WTC11 (cell line): Measurements from ENCODE around the gene NGRN. TPM values are rescaled to one million over a fixed set of nuclear protein-coding genes. Genes with fewer than 3 reads are reported as not detected.

Source experiments
- ATAC-seq: fragments of 200-7000 bp; cut with Tn5 transposase; 2 replicates; pipeline ENCODE4 v1.10.0; 2021; ENCODE audit warnings: mild to moderate bottlenecking, moderate library complexity
- CTCF ChIA-PET: fragments of 300-600 bp; sonication (Branson Sonifier 250); formaldehyde crosslinking; loops from one replicate; lab custom pipeline; 2021; ENCODE audit warnings: antibody characterized with exemption; lab: Charles Lee
- POLR2A ChIA-PET: fragments of 350-600 bp; sonication (Branson Sonifier 250); formaldehyde crosslinking; loops from one replicate; lab custom pipeline; 2021; ENCODE audit warnings: antibody characterized with exemption; lab: Charles Lee
- DNase-seq: peaks from one replicate; pipeline ENCODE4 v3.0.0; 2021; ENCODE audit warnings: low spot score
- H3K27ac Mint-ChIP-seq: 2 replicates; pipeline ENCODE4 v1.8.0; 2021; ENCODE audit warnings: mixed read lengths
- H3K27me3 Mint-ChIP-seq: 2 replicates; pipeline ENCODE4 v1.8.0; 2021; ENCODE audit warnings: low read depth, mild to moderate bottlenecking, moderate library complexity, mixed read lengths
- H3K36me3 Mint-ChIP-seq: 2 replicates; pipeline ENCODE4 v1.8.0; 2021; ENCODE audit warnings: mixed read lengths
- H3K4me1 Mint-ChIP-seq: 2 replicates; pipeline ENCODE4 v1.8.0; 2022; ENCODE audit warnings: mixed read lengths
- H3K4me3 Mint-ChIP-seq: 2 replicates; pipeline ENCODE4 v1.8.0; 2021; ENCODE audit warnings: mild to moderate bottlenecking, moderate library complexity, mixed read lengths
- H3K9me3 Mint-ChIP-seq: 2 replicates; pipeline ENCODE4 v1.8.0; 2021; ENCODE audit warnings: mixed read lengths
- CREM ChIP-seq: sonication (generic); formaldehyde crosslinking; IDR thresholded peaks from 2 replicates; pipeline ENCODE4 v1.8.1; 2022; ENCODE audit warnings: mild to moderate bottlenecking, missing genetic modification reagents, moderate library complexity
- ESRRA ChIP-seq: sonication (generic); formaldehyde crosslinking; IDR thresholded peaks from 2 replicates; pipeline ENCODE4 v1.8.1; 2022; ENCODE audit warnings: mild to moderate bottlenecking, missing genetic modification reagents, borderline replicate concordance
- FOXJ3 ChIP-seq: sonication (generic); formaldehyde crosslinking; IDR thresholded peaks from 2 replicates; pipeline ENCODE4 v1.9.0; 2021; ENCODE audit warnings: missing genetic modification reagents, mild to moderate bottlenecking, borderline replicate concordance
- FOXK1 ChIP-seq: sonication (generic); formaldehyde crosslinking; IDR thresholded peaks from 2 replicates; pipeline ENCODE4 v1.8.0; 2022; ENCODE audit warnings: mild to moderate bottlenecking, moderate library complexity, missing genetic modification reagents
- GTF2I ChIP-seq: fragments of 250-450 bp; sonication (Bioruptor Pico); conservative IDR thresholded peaks from 2 replicates; pipeline ENCODE4 v1.4.0; 2021; ENCODE audit warnings: mild to moderate bottlenecking
- HMGA2 ChIP-seq: fragments of 250-450 bp; sonication (Bioruptor Pico); IDR thresholded peaks from 2 replicates; pipeline ENCODE4 v1.4.0; 2021; ENCODE audit warnings: mild to moderate bottlenecking, moderate library complexity
- MYBL2 ChIP-seq: sonication (generic); formaldehyde crosslinking; IDR thresholded peaks from 2 replicates; pipeline ENCODE4 v1.8.1; 2023; ENCODE audit warnings: mild to moderate bottlenecking, moderate library complexity, missing genetic modification reagents
- NFATC4 ChIP-seq: fragments of 250-450 bp; sonication (Bioruptor Pico); IDR thresholded peaks from 2 replicates; pipeline ENCODE4 v1.9.0; 2021; ENCODE audit warnings: mild to moderate bottlenecking
- NR3C1 ChIP-seq: sonication (generic); formaldehyde crosslinking; conservative IDR thresholded peaks from 2 replicates; pipeline ENCODE4 v1.8.1; 2023; ENCODE audit warnings: low read depth, mild to moderate bottlenecking, missing genetic modification reagents
- SMAD4 ChIP-seq: sonication (generic); formaldehyde crosslinking; IDR thresholded peaks from 2 replicates; pipeline ENCODE4 v1.8.0; 2022; ENCODE audit warnings: mild to moderate bottlenecking, missing genetic modification reagents
- SOX15 ChIP-seq: fragments of 250-450 bp; sonication (Bioruptor Pico); IDR thresholded peaks from 2 replicates; pipeline ENCODE4 v1.9.0; 2021; ENCODE audit warnings: mild to moderate bottlenecking
- TCF7 ChIP-seq: sonication (generic); formaldehyde crosslinking; IDR thresholded peaks from 2 replicates; pipeline ENCODE4 v1.8.0; 2022; ENCODE audit warnings: mild to moderate bottlenecking, low read depth, missing genetic modification reagents, moderate library complexity
- TP53 ChIP-seq: sonication (generic); formaldehyde crosslinking; IDR thresholded peaks from 2 replicates; pipeline ENCODE4 v1.8.1; 2023; ENCODE audit warnings: mild to moderate bottlenecking, missing genetic modification reagents
- total RNA-seq: library from RNA; stranded (reverse); gene quantifications from 3 replicates; pipeline ENCODE4 v1.2.3, GENCODE V29; 2021
- TF ChIP-seq, protein P1 (sequence below): sonication (generic); formaldehyde crosslinking; IDR thresholded peaks from 2 replicates; pipeline ENCODE4 v1.8.1; 2023; ENCODE audit warnings: mild to moderate bottlenecking, missing genetic modification reagents, moderate library complexity
- TF ChIP-seq, protein P2 (sequence below): fragments of 250-450 bp; sonication (Bioruptor Pico); IDR thresholded peaks from 2 replicates; pipeline ENCODE4 v1.9.0; 2021; ENCODE audit warnings: mild to moderate bottlenecking
- TF ChIP-seq, protein P3 (sequence below): sonication (generic); formaldehyde crosslinking; IDR thresholded peaks from 2 replicates; pipeline ENCODE4 v1.8.0; 2022; ENCODE audit warnings: mild to moderate bottlenecking, missing genetic modification reagents
- TF ChIP-seq, protein P4 (sequence below): fragments of 250-450 bp; sonication (Bioruptor Pico); IDR thresholded peaks from 2 replicates; pipeline ENCODE4 v1.9.0; 2021; ENCODE audit warnings: moderate library complexity, mild to moderate bottlenecking, inconsistent platforms, borderline replicate concordance
- TF ChIP-seq, protein P5 (sequence below): sonication (generic); formaldehyde crosslinking; IDR thresholded peaks from 2 replicates; pipeline ENCODE4 v1.8.0; 2023; ENCODE audit warnings: missing genetic modification reagents, mild to moderate bottlenecking, borderline replicate concordance
- TF ChIP-seq, protein P6 (sequence below): sonication (generic); formaldehyde crosslinking; IDR thresholded peaks from 2 replicates; pipeline ENCODE4 v1.8.1; 2022; ENCODE audit warnings: mild to moderate bottlenecking, moderate library complexity, missing genetic modification reagents
- TF ChIP-seq, protein P7 (sequence below): sonication (generic); formaldehyde crosslinking; IDR thresholded peaks from 2 replicates; pipeline ENCODE4 v1.8.1; 2023; ENCODE audit warnings: mild to moderate bottlenecking, missing genetic modification reagents, moderate library complexity
- TF ChIP-seq, protein P8 (sequence below): sonication (generic); formaldehyde crosslinking; IDR thresholded peaks from 2 replicates; pipeline ENCODE4 v1.8.0; 2022; ENCODE audit warnings: mild to moderate bottlenecking, missing genetic modification reagents

Gene NGRN
- total RNA-seq, 1 experiment from 2014 or later = 77.8 TPM

DNA sequence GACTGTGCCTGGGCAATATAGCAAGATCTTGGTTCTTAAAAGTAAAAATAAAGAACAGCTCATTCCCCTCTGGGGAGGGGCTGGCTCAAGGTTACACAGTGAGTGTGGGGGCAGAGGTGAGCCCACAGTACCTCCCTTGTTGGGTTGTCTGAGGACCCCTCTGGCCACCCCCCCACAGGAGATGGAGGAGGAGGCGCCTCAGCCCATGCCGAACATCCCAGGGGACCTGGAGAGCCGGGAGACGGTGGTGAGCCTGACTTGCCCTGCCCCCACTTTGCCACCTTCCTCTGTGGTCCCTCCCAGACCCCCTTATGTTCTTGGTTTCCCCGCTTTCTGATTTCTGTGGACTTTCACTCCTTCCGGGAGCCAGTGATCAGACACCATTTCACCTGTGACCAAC lies 28.7 kb downstream of the NGRN start:
- no peak for ATAC-seq
- Mint-ChIP-seq H3K27me3 (no peaks in the 10 kb centered on the region), H3K9me3 (no peaks in the 10 kb centered on the region)
- POLR2A ChIA-PET = interaction anchor here (1.2 kb wide), 1 partner anchor 94 kb away, joined by 4 read pairs; the partner anchor contains the start of gene IQGAP1
- TF ChIP-seq, protein P1, sequence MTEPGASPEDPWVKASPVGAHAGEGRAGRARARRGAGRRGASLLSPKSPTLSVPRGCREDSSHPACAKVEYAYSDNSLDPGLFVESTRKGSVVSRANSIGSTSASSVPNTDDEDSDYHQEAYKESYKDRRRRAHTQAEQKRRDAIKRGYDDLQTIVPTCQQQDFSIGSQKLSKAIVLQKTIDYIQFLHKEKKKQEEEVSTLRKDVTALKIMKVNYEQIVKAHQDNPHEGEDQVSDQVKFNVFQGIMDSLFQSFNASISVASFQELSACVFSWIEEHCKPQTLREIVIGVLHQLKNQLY = no peak
- TF ChIP-seq, protein P2, sequence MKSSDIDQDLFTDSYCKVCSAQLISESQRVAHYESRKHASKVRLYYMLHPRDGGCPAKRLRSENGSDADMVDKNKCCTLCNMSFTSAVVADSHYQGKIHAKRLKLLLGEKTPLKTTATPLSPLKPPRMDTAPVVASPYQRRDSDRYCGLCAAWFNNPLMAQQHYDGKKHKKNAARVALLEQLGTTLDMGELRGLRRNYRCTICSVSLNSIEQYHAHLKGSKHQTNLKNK (CRISPR knock-in tag) = no peak
- TF ChIP-seq TP53 (CRISPR knock-in tag) = no peak
- no peak for TF ChIP-seq GTF2I (CRISPR knock-in tag)
- TF ChIP-seq, protein P3, sequence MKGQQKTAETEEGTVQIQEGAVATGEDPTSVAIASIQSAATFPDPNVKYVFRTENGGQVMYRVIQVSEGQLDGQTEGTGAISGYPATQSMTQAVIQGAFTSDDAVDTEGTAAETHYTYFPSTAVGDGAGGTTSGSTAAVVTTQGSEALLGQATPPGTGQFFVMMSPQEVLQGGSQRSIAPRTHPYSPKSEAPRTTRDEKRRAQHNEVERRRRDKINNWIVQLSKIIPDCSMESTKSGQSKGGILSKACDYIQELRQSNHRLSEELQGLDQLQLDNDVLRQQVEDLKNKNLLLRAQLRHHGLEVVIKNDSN (CRISPR knock-in tag) = no peak
- no peak for TF ChIP-seq HMGA2 (CRISPR knock-in tag)
- TF ChIP-seq NFATC4 = no peak
- TF ChIP-seq FOXK1 (CRISPR knock-in tag) = no peak
- TF ChIP-seq FOXJ3 (CRISPR knock-in tag) = no peak
- TF ChIP-seq, protein P4, sequence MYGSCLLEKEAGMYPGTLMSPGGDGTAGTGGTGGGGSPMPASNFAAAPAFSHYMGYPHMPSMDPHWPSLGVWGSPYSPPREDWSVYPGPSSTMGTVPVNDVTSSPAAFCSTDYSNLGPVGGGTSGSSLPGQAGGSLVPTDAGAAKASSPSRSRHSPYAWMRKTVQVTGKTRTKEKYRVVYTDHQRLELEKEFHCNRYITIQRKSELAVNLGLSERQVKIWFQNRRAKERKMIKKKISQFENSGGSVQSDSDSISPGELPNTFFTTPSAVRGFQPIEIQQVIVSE (CRISPR knock-in tag) = no peak
- TF ChIP-seq ESRRA (CRISPR knock-in tag) = no peak
- no peak for TF ChIP-seq TCF7
- no peak for TF ChIP-seq MYBL2 (CRISPR knock-in tag)
- TF ChIP-seq SMAD4 (CRISPR knock-in tag) = no peak
- TF ChIP-seq, protein P5, sequence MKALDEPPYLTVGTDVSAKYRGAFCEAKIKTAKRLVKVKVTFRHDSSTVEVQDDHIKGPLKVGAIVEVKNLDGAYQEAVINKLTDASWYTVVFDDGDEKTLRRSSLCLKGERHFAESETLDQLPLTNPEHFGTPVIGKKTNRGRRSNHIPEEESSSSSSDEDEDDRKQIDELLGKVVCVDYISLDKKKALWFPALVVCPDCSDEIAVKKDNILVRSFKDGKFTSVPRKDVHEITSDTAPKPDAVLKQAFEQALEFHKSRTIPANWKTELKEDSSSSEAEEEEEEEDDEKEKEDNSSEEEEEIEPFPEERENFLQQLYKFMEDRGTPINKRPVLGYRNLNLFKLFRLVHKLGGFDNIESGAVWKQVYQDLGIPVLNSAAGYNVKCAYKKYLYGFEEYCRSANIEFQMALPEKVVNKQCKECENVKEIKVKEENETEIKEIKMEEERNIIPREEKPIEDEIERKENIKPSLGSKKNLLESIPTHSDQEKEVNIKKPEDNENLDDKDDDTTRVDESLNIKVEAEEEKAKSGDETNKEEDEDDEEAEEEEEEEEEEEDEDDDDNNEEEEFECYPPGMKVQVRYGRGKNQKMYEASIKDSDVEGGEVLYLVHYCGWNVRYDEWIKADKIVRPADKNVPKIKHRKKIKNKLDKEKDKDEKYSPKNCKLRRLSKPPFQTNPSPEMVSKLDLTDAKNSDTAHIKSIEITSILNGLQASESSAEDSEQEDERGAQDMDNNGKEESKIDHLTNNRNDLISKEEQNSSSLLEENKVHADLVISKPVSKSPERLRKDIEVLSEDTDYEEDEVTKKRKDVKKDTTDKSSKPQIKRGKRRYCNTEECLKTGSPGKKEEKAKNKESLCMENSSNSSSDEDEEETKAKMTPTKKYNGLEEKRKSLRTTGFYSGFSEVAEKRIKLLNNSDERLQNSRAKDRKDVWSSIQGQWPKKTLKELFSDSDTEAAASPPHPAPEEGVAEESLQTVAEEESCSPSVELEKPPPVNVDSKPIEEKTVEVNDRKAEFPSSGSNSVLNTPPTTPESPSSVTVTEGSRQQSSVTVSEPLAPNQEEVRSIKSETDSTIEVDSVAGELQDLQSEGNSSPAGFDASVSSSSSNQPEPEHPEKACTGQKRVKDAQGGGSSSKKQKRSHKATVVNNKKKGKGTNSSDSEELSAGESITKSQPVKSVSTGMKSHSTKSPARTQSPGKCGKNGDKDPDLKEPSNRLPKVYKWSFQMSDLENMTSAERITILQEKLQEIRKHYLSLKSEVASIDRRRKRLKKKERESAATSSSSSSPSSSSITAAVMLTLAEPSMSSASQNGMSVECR = no peak
- TF ChIP-seq, protein P6, sequence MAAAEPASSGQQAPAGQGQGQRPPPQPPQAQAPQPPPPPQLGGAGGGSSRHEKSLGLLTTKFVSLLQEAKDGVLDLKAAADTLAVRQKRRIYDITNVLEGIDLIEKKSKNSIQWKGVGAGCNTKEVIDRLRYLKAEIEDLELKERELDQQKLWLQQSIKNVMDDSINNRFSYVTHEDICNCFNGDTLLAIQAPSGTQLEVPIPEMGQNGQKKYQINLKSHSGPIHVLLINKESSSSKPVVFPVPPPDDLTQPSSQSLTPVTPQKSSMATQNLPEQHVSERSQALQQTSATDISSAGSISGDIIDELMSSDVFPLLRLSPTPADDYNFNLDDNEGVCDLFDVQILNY (CRISPR knock-in tag) = no peak
- TF ChIP-seq NR3C1 (CRISPR knock-in tag) = no peak
- TF ChIP-seq, all 79 proteins: peak for 0
- CTCF ChIA-PET = interaction anchor here (0.6 to 6.7 kb wide), 42 partner anchors 8 to 609 kb away, joined by 3 to 68 read pairs (median 6); partner anchors contain the start of genes CIB1, GDPGP1, IDH2 and IQGAP1
- Mint-ChIP-seq H3K4me3 (0 out of 2 replicates have a peak overlapping the region, but pooled peaks have one; percentile 11), H3K4me1 (peaks cover 24% of the 10 kb centered on the region), H3K27ac (peak overlapping the region; percentile 82), H3K36me3 (no peaks in the 10 kb centered on the region)
- DNase-seq = no peak

DNA sequence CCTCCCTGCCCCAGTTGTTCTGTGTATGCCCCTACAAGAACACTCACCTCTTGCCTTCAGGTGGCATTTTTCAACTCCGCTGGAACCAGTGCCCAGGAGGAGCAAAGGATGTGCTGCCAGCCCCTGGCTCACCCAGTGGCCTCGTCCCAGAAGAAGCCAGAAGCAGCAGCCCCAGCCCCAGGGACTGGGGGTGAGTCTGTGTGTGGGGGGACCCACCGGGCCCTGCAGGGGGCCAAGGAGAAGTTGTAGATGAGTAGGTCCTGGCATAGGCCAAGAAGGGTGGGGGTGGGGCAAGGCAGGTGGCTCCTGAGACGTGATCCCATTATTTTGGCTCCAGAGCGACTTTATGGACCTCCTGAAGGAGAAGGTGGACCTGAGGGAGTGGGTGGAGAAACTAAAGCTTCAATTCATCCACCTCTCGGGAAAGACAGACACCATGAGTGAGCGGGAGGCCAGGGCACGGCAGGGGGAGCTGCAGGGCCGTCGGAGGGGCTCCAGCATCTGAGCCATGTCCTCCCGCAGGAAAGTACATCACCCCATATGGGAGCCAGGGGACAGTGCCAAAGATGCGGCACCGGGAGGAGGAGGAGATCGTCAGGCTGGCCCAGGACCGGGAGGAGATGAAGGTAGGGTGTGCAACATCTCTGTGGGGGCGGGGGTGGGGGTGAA lies 29.3 kb downstream of the NGRN start:
- ChIA-PET CTCF (interaction anchor here (0.6 to 6.7 kb wide), 4 partner anchors 21 to 534 kb away, joined by 4 to 68 read pairs (median 6); no protein-coding TSS in a partner anchor), POLR2A (no interaction called here)
- Mint-ChIP-seq H3K36me3 (no peaks in the 10 kb centered on the region), H3K4me1 (peaks cover 24% of the 10 kb centered on the region), H3K4me3 (no peak overlapping the region), H3K27me3 (no peaks in the 10 kb centered on the region)
- TF ChIP-seq, protein P7, sequence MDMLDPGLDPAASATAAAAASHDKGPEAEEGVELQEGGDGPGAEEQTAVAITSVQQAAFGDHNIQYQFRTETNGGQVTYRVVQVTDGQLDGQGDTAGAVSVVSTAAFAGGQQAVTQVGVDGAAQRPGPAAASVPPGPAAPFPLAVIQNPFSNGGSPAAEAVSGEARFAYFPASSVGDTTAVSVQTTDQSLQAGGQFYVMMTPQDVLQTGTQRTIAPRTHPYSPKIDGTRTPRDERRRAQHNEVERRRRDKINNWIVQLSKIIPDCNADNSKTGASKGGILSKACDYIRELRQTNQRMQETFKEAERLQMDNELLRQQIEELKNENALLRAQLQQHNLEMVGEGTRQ (CRISPR knock-in tag) = no peak
- TF ChIP-seq CREM (CRISPR knock-in tag) (no peak), SOX15 (CRISPR knock-in tag) (no peak)
- TF ChIP-seq, protein P8, sequence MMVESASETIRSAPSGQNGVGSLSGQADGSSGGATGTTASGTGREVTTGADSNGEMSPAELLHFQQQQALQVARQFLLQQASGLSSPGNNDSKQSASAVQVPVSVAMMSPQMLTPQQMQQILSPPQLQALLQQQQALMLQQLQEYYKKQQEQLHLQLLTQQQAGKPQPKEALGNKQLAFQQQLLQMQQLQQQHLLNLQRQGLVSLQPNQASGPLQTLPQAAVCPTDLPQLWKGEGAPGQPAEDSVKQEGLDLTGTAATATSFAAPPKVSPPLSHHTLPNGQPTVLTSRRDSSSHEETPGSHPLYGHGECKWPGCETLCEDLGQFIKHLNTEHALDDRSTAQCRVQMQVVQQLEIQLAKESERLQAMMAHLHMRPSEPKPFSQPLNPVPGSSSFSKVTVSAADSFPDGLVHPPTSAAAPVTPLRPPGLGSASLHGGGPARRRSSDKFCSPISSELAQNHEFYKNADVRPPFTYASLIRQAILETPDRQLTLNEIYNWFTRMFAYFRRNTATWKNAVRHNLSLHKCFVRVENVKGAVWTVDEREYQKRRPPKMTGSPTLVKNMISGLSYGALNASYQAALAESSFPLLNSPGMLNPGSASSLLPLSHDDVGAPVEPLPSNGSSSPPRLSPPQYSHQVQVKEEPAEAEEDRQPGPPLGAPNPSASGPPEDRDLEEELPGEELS (CRISPR knock-in tag) = no peak
- TF ChIP-seq, all 79 proteins: peak for 0
- Mint-ChIP-seq H3K27ac (peak overlapping the region; percentile 82; the same call in 1 of the 2 replicates), H3K9me3 (no peaks in the 10 kb centered on the region)
- ATAC-seq (peak; percentile 39), DNase-seq (peak; percentile 33)
